Psoas muscle (tissue), 8 donors: ENCODE results near the gene PPBP. TPM values are rescaled to one million over a fixed set of nuclear protein-coding genes. Genes with fewer than 3 reads are reported as not detected.

Experiments
- ATAC-seq, 4 donors: fragments of 200-7000 bp; cut with Tn5 transposase; one replicate each; pipeline ENCODE4 v1.9.1; 2020; ENCODE audit warnings: moderate library complexity in 3 of 4, mild to moderate bottlenecking in 2 of 4
- DNase-seq, 2 donors: peaks; one replicate each; pipeline ENCODE4 v3.0.0-alpha.2; 2020
- H3K27ac ChIP-seq: fragments of 200-600 bp; one replicate; pipeline ENCODE4 v1.8.0; 2022
- H3K27me3 ChIP-seq, 3 donors: fragments of 200-600 bp in 1 of 3; one replicate each; pipeline versions ENCODE4 v1.6.1 to v1.8.0; 2013 to 2022; ENCODE audit warnings: low read length in 2 of 3, mild to moderate bottlenecking in 2 of 3, moderate library complexity in 1 of 3; ENCODE audit not compliant: insufficient read depth in 3 of 3
- H3K36me3 ChIP-seq, 2 donors: fragments of 200-600 bp in 1 of 2; one replicate each; pipeline versions ENCODE4 v1.6.1 to v1.8.0; 2013 to 2022; ENCODE audit warnings: low read depth in 1 of 2, mild to moderate bottlenecking in 1 of 2, moderate library complexity in 1 of 2; ENCODE audit not compliant: insufficient read depth in 1 of 2
- H3K4me1 ChIP-seq: fragments of 200-600 bp; one replicate; pipeline ENCODE4 v1.8.0; 2022
- H3K4me3 ChIP-seq: fragments of 200-600 bp; one replicate; pipeline ENCODE4 v1.8.0; 2022; ENCODE audit warnings: mild to moderate bottlenecking
- H3K9me3 ChIP-seq: fragments of 200-600 bp; one replicate; pipeline ENCODE4 v1.8.0; 2022
- WGBS, 3 donors: extraction: QIAGEN DNeasy Blood & Tissue Kit; methylation state at CpG; one replicate each; pipeline versions ENCODE4 v1.1.6 to v1.1.7; 2013; 5-methylcytosine and 5-hydroxymethylcytosine counted together
- intact Hi-C, 2 donors: fragments of 100-400 bp; cut with DNase I; formaldehyde crosslinking; loops; one replicate each; pipeline versions ENCODE4 v1.11.0 to v1.14.2; 2022
- polyA plus RNA-seq, 3 donors: library from polyadenylated mRNA; stranded (reverse); fragments of 200-250 nt; gene quantifications; one replicate each; pipeline ENCODE4 v1.2.3, GENCODE V29; 2013
- total RNA-seq, 4 donors: library from RNA; stranded (reverse); fragmentation: NEBNext Ultra II Directional in 2 of 4; extraction: Animal tissue kit (Norgen Biotek cat#: 25700) in 2 of 4; gene quantifications; one replicate each; pipeline versions ENCODE4 v1.2.1 to v1.2.4, GENCODE V29; 2021 to 2023
- TF ChIP-seq, protein P1 (sequence below): fragments of 200-600 bp; IDR thresholded peaks from one replicate; pipeline ENCODE4 v1.8.0; 2022; ENCODE audit warnings: antibody characterized with exemption
- donor health status: healthy with polysubstance abuse.
- donor health status: DM: no; HTN: no; CAD: no; lungs with moderate emphysema.
- donor health status: Bipolar disorder and iron deficiency.
- donor health status: healthy.
- donor health status: DM: yes; HTN: yes; CAD: no.
- donor health status: DM: no; HTN: no; CAD: no.
- donor health status: DM: no; HTN: no; CAD: no.
- donor health status: DM: yes; HTN: yes; CAD: no.

Gene PPBP
- total and polyA plus RNA-seq, 7 donors: 0.44 to 2.5 (median 1.4) TPM; not detected in 4

DNA sequence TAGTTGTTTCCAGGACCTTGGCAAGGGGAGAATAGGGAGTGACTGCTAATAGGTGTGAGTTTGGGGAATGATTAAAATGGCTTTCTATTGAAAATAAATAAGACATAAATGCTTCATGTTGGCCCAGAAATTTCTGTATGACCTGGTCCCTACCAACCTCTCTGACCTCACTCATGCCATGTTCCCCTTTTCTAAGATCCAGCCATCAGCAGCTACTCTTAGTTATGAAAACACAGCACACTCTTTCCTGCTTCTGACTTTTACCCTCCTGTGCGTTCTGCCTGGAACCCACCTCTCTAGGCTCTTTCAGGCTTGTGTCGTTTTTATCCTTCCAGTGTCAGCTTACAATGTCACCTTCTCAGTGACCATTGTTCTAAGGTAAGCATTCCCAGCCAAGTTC is 25.3 kb upstream of the PPBP start:
- H3K4me1 ChIP-seq: no peaks in the 10 kb centered on the region
- H3K27me3 ChIP-seq: no peaks in the 10 kb centered on the region
- H3K27ac ChIP-seq: no peak overlapping the region
- ATAC-seq (no peak), DNase-seq (no peak)
- 51 to 69% (median 56%) methylated on average over 2 of the region's 2 CpGs for WGBS, 3 donors
- intact Hi-C loops: no loop called here
- H3K4me3 ChIP-seq: no peak overlapping the region
- TF ChIP-seq, protein P1, sequence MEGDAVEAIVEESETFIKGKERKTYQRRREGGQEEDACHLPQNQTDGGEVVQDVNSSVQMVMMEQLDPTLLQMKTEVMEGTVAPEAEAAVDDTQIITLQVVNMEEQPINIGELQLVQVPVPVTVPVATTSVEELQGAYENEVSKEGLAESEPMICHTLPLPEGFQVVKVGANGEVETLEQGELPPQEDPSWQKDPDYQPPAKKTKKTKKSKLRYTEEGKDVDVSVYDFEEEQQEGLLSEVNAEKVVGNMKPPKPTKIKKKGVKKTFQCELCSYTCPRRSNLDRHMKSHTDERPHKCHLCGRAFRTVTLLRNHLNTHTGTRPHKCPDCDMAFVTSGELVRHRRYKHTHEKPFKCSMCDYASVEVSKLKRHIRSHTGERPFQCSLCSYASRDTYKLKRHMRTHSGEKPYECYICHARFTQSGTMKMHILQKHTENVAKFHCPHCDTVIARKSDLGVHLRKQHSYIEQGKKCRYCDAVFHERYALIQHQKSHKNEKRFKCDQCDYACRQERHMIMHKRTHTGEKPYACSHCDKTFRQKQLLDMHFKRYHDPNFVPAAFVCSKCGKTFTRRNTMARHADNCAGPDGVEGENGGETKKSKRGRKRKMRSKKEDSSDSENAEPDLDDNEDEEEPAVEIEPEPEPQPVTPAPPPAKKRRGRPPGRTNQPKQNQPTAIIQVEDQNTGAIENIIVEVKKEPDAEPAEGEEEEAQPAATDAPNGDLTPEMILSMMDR: no peak
- no peaks in the 10 kb centered on the region for H3K9me3 ChIP-seq
- no peaks in the 10 kb centered on the region for H3K36me3 ChIP-seq

DNA sequence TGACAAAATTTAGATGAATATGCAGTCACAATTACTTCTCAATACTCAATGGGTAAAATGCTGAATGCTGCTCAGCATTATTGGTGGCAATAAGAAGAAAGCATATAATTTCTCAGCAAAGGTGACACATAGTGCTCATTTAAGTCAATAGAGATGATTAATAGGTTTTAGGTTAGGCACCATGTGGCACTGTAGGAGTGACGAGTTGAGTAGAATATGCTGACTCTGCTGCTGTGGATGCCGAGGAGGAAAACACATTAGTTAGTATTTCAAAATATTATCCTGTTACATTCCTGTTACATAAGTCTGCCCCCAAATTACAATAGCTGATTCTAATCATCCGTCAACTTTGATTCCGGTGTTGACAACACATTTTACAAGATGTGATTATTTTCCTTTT is 24.1 kb upstream of the PPBP start:
- H3K4me3 ChIP-seq: no peak overlapping the region
- TF ChIP-seq, protein P1: no peak
- H3K4me1 ChIP-seq: no peaks in the 10 kb centered on the region
- 74 to 75% (median 74%) methylated on average over 4 of the region's 4 CpGs for WGBS, 3 donors
- ATAC-seq (no peak), DNase-seq (no peak)
- intact Hi-C loops: no loop called here
- no peak overlapping the region for H3K27ac ChIP-seq
- H3K27me3 ChIP-seq: no peaks in the 10 kb centered on the region
- no peaks in the 10 kb centered on the region for H3K36me3 ChIP-seq
- no peaks in the 10 kb centered on the region for H3K9me3 ChIP-seq

DNA sequence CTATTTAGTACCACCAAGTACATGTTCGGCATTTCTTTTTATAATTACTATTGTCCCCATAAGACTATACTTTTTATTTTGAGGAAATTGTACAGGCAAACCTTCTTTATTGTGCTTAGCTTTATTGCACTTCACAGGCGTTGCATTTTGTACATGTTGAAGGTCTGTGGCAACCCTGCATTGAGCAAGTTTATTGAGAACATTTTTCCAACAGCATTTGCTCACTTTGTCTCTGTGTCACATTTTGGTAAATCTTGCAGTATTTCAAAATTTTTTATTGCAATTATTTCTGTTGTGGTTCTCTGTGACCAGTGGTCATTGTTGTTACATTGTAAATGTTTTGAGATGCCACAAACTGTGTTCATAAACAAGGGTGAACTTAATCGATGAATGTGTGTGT is 21.3 kb upstream of the PPBP start:
- no peak overlapping the region for H3K27ac ChIP-seq
- TF ChIP-seq, protein P1: no peak
- DNase-seq: no peak
- ATAC-seq: no peak
- no peaks in the 10 kb centered on the region for H3K4me1 ChIP-seq
- H3K36me3 ChIP-seq: no peaks in the 10 kb centered on the region
- H3K9me3 ChIP-seq: no peaks in the 10 kb centered on the region
- WGBS, 3 donors: 87 to 96% (median 89%) methylated on average over 3 of the region's 3 CpGs
- no peaks in the 10 kb centered on the region for H3K27me3 ChIP-seq
- no peak overlapping the region for H3K4me3 ChIP-seq
- intact Hi-C loops: no loop called here

DNA sequence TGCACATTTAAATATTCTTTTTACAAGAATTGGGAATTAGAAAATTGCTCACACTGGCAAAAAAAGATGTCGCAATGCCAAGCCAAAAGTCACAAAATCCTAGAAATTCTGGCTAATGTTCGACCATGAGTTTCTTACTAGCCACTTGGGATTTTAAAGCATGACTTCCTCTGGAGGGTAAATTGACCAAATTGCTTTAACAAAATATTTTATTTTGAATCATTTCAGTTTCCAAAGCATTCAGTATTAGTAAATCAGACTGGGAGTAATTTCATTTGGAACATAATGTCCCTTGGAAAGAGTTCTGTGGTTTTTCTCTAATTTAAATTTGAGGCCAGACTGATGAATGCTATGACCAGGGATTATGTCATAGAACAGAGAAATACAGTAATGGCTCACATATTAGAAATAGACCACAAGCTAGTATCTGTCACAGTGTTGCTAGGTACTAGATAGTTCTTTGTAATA is 18.1 kb upstream of the PPBP start:
- no peak for DNase-seq
- ATAC-seq: no peak
- Histone ChIP-seq H3K9me3 (no peaks in the 10 kb centered on the region), H3K4me3 (no peak overlapping the region), H3K27me3 (no peaks in the 10 kb centered on the region), H3K36me3 (no peaks in the 10 kb centered on the region), H3K4me1 (no peaks in the 10 kb centered on the region), H3K27ac (no peak overlapping the region)
- intact Hi-C loops: no loop called here
- 16 to 28% (median 20%) methylated on average over 2 of the region's 2 CpGs for WGBS, 3 donors
- TF ChIP-seq, protein P1: no peak

DNA sequence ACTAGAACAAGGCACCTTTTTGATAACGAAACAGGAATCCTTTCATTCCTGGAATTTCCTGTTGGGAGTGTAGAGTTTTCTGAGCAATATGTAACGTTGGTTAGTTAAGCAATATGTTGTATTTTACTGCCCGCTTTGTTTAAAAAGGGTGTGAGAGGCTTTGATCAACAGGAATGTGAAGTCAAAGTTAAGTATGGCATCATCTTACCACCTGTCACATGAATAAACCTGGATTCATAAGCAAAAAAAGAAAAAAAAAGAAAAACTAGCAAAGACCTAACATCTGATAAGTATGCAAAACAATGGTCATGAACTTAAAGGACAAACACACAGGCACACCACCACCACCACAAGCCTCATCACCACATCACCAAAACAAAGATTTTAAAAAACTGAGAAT is 17.5 kb upstream of the PPBP start:
- Histone ChIP-seq H3K4me3 (no peak overlapping the region), H3K27me3 (no peaks in the 10 kb centered on the region), H3K9me3 (no peaks in the 10 kb centered on the region), H3K4me1 (no peaks in the 10 kb centered on the region), H3K27ac (no peak overlapping the region), H3K36me3 (no peaks in the 10 kb centered on the region)
- ATAC-seq (no peak), DNase-seq (no peak)
- WGBS, 3 donors: 42 to 52% (median 43%) methylated on average over 3 of the region's 3 CpGs
- intact Hi-C loops: no loop called here
- TF ChIP-seq, protein P1: no peak
